HG03439 (cell line): ENCODE results near the gene FADS2.

Experiments used
- ATAC-seq: cut with Tn5 transposase; IDR thresholded peaks from one replicate; pipeline ENCODE4 v1.9.1; 2021; ENCODE audit warnings: mild to moderate bottlenecking, moderate library complexity; ENCODE audit not compliant: unreplicated experiment

Gene FADS2

GRCh38 chr11:61795459-61795858, 32.6 kb upstream of the FADS2 start:
- ATAC-seq, result no peak

DNA sequence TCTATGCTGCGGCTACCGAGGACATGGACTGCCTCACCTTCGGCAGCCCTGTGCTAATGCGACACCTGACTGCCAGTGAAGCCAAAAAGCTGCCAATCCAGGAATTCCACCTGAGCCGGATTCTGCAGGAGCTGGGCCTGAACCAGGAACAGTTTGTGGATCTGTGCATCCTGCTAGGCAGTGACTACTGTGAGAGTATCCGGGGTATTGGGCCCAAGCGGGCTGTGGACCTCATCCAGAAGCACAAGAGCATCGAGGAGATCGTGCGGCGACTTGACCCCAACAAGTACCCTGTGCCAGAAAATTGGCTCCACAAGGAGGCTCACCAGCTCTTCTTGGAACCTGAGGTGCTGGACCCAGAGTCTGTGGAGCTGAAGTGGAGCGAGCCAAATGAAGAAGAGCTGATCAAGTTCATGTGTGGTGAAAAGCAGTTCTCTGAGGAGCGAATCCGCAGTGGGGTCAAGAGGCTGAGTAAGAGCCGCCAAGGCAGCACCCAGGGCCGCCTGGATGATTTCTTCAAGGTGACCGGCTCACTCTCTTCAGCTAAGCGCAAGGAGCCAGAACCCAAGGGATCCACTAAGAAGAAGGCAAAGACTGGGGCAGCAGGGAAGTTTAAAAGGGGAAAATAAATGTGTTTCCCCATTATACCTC, 32.1 kb upstream of the FADS2 start:
- ATAC-seq, result no peak

- ATAC-seq, result no peak
Measured at GRCh38 chr11:61797263-61797944, 30.7 kb upstream of the FADS2 start.

DNA sequence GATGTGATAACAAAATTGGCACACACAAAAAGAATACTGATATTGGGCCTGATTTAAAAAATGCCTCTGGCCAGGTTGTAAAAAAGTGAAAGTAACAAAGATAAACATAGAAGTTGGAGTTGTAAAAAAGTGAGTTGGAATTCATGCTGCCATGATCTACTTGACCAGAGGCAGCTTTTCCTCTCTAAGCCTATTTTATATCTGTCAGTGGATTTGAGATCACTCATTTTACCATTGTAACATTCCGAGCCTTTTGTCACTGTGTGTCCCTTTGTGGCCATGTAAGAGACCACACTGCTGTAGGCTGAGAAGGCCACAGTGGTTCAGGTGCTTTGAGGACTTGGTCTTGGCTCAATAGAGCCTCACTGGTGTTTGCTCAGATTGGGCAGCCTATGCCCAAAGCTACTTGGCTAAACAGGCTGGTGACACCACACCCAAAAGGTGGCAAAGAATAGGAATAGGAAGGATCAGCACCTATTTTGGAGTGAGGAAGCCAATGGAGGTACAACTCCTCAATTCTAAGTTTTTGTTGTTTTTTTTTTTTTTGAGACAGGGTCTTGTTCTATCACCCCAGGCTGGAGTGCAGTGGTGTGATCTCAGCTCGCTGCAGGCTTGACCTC, 28.3 kb upstream of the FADS2 start:
- ATAC-seq, result no peak

- no peak for ATAC-seq
Measured at GRCh38 chr11:61800331-61801281, 27.5 kb upstream of the FADS2 start.

- no peak for ATAC-seq
Measured at GRCh38 chr11:61802605-61803004, 25.5 kb upstream of the FADS2 start.

DNA sequence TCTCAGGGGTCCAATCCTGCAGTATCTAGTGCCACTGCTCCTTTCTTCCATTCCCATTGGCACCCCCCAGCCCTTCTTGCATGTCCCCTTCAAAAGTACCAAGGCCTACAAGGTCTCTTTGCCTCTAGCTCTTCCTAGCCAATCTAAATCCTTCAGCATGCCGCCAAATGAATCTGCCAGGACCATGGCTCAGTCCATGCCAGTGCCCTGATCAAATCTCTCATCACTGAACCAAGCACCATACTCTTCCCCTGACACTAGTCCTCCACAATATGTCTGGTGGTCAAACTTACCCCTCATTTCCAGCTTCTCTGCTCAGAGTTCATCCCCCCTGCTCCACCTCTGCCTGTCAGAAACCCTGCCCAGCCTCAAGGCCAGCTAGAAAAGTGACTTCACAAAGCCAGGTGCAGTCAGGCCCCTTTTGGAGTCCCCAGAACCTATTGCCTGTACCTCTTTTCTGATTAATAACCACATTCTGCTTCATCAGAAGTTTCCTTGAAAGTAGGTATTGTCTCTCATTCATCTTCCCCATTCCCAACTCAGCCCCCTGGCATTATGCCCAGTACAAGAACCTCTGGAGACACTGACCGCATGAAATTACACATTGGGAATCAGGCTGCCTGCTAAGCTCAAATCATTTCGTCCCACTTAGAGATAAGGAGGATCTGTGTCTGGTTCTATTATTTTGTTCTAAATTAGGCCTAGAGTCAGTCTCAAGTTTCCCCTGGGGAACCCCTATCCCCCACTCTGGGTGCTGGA, 24.0 kb upstream of the FADS2 start:
- no peak for ATAC-seq

GRCh38 chr11:61805146-61805545, 23.0 kb upstream of the FADS2 start:
- ATAC-seq, result no peak

- no peak for ATAC-seq
Measured at GRCh38 chr11:61806785-61807184, 21.3 kb upstream of the FADS2 start.

DNA sequence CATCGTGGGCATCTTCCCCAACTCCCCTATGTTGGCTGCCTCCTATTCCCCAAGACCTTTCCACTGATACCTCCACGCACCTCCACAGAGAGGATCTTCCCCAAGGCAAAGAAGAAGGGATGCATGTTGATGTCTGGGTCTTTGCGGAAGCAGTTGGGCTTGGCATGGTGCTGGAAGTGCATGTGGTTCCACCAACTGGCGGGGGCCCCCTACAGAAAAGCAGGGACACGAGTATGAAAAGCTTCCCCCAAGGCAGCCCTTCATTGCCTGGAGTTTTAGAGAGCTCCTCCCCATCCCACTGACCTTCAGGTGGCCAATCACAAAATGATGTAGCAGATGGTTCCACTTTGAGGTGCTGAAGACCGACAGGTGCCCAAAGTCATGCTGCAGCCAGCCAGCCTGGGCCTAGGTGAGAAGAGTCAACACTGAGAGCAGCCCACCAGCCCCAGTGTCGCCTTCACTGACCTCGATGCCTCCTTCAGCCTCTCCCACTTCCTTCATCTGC, 17.4 kb upstream of the FADS2 start:
- no peak for ATAC-seq

- no peak for ATAC-seq
Measured at GRCh38 chr11:61811831-61812230, 16.3 kb upstream of the FADS2 start.

- no peak for ATAC-seq
Measured at GRCh38 chr11:61812736-61813411, 15.2 kb upstream of the FADS2 start.

DNA sequence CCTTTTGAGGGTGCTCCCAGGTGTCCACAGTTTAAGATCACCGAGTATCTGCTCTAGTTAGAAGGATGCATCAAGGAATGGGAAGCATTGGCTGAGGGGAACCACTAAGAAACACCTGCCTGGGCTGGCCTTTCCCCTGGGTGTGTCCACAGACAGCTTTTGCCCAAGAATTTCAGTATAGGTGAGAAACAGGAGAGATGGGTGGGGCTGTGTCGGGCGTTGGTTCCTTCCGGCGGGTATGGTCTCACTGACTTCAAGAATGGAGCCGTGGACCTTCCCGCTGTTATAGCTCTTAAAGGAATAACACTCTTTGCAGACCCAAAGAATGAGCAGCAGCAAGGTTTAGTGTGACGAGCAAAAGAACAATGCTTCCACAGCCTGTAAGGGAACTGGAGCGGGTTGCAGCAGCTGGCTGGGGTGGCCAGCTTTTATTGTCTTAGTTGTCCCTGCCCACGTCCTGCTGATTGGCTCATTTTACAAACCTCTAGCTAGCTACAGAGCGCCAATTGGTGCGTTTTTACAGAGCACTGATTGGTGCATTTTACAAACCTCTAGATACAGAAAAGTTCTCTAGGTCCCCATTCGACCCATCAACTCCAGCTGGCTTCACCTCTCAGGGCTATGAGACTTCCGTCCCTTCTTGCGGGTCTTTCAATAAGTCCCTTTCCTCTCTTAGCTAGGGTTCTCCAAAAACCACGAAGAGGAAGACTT, 13.7 kb upstream of the FADS2 start:
- no peak for ATAC-seq

DNA sequence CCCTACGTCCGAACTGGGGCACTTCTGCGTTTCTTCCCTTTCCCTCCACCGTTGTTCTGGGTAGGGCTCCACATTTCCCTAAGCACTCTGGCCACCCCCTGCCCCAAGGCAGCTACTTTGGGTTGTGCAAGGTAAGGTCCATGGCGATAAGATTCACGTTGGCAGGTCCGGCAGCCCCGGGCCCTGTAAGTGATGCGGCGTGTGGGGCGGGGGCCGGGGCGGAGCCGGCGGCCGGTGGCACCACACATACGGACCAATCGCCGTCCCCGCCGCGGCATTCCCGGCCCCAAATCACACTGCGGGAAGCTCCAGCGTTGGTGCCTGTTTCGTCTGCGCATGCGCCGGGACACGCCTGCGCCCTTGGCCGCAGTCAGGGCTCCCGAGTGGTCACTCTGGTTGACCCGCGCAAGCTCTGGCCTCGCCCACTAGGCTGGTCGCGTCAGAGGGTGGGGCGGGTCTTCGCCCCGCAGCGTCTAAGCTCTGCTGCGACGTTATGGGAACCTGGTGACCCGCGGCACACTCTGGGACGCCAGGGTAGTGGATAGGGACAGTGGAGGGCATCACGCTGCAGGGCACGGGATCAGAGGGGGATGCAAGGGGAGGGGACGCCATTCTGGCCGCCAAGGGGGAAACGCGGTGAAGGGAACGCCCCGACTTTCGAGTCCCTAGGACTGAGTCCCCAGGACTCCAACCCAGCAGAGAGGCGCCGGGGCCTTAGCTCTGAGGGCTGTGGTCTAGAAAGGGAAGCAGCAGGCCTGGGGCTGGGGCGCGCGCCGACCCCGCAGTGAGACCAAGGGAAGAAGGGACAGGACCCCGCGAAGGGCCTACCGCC, 12.9 kb upstream of the FADS2 start:
- ATAC-seq, result peak; percentile 65

DNA sequence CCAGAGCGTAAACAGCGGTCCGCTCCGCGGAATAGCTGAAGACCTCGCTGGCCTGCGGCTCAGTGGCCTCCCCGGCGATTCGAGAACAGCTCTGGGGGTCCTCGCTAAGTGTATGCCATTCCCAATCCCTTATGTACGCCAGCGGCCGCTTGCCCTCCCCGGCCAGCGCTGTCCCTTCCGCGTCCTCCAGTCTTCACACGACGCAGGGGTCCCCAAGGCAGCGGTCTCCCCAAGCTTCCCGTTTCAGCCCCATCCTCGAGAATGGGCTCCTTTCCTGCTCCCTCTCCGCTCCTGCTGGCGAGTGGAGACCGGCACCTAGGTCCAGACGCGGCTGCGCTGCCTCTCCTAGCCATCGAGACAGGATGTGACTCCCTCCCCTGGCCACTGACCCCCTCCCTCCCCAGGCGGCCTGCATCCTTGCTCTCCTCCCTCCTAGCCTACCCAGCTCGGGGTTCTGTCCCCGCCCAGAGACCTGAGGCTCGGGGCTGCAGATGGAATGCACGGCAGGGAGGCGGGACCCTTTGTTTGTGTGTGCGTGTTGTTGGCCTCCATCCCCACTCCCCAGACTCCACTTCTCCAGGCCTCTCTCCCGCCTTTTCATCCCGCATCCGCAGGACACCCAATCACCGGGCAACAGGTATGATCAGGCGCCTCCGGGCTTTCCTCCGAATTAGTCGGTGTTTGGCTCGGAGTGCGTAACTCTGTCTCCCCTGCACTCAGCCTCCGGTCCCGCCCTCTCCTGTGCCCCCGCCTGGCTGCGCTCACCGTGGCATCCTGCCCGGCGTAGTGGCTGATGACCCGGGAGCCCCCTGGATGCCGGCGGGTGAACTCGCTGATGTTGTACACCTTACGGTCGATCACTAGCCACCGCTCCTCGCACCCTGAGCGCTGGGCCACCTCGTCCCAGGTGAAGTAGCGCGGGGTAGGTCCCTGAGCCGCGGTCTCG, 12.0 kb upstream of the FADS2 start:
- ATAC-seq, result peak; percentile 35

GRCh38 chr11:61816736-61817455, 11.2 kb upstream of the FADS2 start, which contains the start of gene FADS1:
Gene FADS1 (minus strand): TSS chr11:61817003. CDS start chr11:61816929, 74 bp downstream.
- ATAC-seq, result peak; percentile 49
